Body of pancreas (tissue), 4 donors: ENCODE results near the gene TMEM184A. TPM values are rescaled to one million over a fixed set of nuclear protein-coding genes. Genes with fewer than 3 reads are reported as not detected.

ENCODE experiments used
- ATAC-seq: fragments of 150-250 bp; one replicate; pipeline ENCODE4 v1.9.1; 2016
- DNase-seq, 4 donors: peaks; one replicate each; pipeline ENCODE4 v3.0.0-alpha.2; 2019
- H3K27ac ChIP-seq, 4 donors: fragments of 200-600 bp; sonication (generic); 1 replicate in 3 of 4; 2 replicates in 1 of 4; pipeline versions ENCODE4 v1.5.1 to v1.6.1; 2016 to 2019; ENCODE audit warnings: mild to moderate bottlenecking in 1 of 4, mixed read lengths in 1 of 4, moderate library complexity in 1 of 4
- H3K27me3 ChIP-seq, 2 donors: fragments of 200-600 bp; sonication (generic); one replicate each; pipeline ENCODE4 v1.6.0; 2016; ENCODE audit warnings: mild to moderate bottlenecking in 1 of 2
- H3K36me3 ChIP-seq, 2 donors: fragments of 200-600 bp; sonication (generic); replicated peaks in 1 of 2; 2 replicates each; pipeline ENCODE4 v1.5.1; 2016; ENCODE audit warnings: low read depth in 2 of 2; ENCODE audit not compliant: insufficient read depth in 1 of 2
- H3K4me1 ChIP-seq: fragments of 200-600 bp; sonication (generic); one replicate; pipeline ENCODE4 v1.6.0; 2016
- H3K4me3 ChIP-seq, 2 donors: fragments of 200-600 bp; sonication (generic); 1 replicate in 1 of 2; 2 replicates in 1 of 2; pipeline ENCODE4 v1.5.1; 2016 to 2019
- H3K9me3 ChIP-seq, 3 donors: fragments of 200-600 bp; sonication (generic); 1 replicate in 2 of 3; 2 replicates in 1 of 3; pipeline ENCODE4 v1.5.1; 2016
- POLR2A ChIP-seq, 3 donors: fragments of 450-650 bp; IDR thresholded peaks; one replicate each; pipeline ENCODE4 v1.6.1; 2016; ENCODE audit warnings: antibody characterized with exemption in 3 of 3, mild to moderate bottlenecking in 2 of 3
- WGBS, 2 donors: methylation state at CpG; one replicate each; pipeline ENCODE4 v1.1.5; 2017; 5-methylcytosine and 5-hydroxymethylcytosine counted together
- intact Hi-C: fragments of 100-400 bp; cut with DNase I; formaldehyde crosslinking; loops from one replicate; pipeline ENCODE4 v1.15.1; 2023
- total RNA-seq, 2 donors: library from RNA; depleted of rRNA; stranded (reverse); fragments of >200 nt; gene quantifications; one replicate each; pipeline ENCODE4 v1.1.0, GENCODE V29; 2016
- TF ChIP-seq, protein P1 (sequence below), 7 experiments: fragments of 450-650 bp in 4 of 7; fragments of 200-600 bp in 3 of 7; sonication (generic) in 3 of 7; IDR thresholded peaks; one replicate each; pipeline ENCODE4 v1.5.1; 2016 to 2019; ENCODE audit warnings: antibody characterized with exemption in 7 of 7

Gene TMEM184A
- total RNA-seq, 2 donors from 2014 or later, result 21.0 to 65.3 TPM

DNA sequence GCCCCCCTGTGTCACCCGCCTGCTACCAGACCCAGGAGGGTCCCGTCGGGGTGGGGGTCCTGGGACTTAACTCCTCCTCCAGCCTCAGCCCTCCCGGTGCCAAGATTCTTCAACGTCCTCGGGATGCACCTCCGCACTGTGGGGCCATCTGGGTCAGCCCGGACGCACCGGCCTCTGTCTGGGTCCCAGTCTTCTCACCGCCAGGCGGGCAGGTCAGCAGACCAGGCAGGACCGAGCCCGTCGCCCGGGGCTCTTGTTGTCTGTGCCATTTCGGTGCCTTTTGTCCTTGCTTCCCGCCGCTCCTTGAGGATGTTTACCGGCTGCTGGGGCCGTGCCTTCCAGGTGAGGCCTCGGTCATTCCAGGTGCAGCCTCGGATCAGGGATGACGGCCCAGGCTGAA, 46.0 kb upstream of the TMEM184A start:
- 73 to 76% methylated on average over 18 to 19 of the region's 24 CpGs for WGBS, 2 donors
- H3K27ac ChIP-seq, result no peak overlapping the region
- H3K4me3 ChIP-seq, result no peak overlapping the region
- H3K27me3 ChIP-seq, result peaks cover 0 to 4% of the 10 kb centered on the region in 2 donors
- H3K36me3 ChIP-seq, result no peaks in the 10 kb centered on the region
- TF ChIP-seq, protein P1, sequence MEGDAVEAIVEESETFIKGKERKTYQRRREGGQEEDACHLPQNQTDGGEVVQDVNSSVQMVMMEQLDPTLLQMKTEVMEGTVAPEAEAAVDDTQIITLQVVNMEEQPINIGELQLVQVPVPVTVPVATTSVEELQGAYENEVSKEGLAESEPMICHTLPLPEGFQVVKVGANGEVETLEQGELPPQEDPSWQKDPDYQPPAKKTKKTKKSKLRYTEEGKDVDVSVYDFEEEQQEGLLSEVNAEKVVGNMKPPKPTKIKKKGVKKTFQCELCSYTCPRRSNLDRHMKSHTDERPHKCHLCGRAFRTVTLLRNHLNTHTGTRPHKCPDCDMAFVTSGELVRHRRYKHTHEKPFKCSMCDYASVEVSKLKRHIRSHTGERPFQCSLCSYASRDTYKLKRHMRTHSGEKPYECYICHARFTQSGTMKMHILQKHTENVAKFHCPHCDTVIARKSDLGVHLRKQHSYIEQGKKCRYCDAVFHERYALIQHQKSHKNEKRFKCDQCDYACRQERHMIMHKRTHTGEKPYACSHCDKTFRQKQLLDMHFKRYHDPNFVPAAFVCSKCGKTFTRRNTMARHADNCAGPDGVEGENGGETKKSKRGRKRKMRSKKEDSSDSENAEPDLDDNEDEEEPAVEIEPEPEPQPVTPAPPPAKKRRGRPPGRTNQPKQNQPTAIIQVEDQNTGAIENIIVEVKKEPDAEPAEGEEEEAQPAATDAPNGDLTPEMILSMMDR (IDR thresholded peaks at IDR 0.05), result no peak
- TF ChIP-seq POLR2A (IDR thresholded peaks at IDR 0.05), result no peak
- intact Hi-C loops, result no loop called here
- no peaks in the 10 kb centered on the region for H3K9me3 ChIP-seq
- no peaks in the 10 kb centered on the region for H3K4me1 ChIP-seq
- ATAC-seq (no peak), DNase-seq (no peak)

DNA sequence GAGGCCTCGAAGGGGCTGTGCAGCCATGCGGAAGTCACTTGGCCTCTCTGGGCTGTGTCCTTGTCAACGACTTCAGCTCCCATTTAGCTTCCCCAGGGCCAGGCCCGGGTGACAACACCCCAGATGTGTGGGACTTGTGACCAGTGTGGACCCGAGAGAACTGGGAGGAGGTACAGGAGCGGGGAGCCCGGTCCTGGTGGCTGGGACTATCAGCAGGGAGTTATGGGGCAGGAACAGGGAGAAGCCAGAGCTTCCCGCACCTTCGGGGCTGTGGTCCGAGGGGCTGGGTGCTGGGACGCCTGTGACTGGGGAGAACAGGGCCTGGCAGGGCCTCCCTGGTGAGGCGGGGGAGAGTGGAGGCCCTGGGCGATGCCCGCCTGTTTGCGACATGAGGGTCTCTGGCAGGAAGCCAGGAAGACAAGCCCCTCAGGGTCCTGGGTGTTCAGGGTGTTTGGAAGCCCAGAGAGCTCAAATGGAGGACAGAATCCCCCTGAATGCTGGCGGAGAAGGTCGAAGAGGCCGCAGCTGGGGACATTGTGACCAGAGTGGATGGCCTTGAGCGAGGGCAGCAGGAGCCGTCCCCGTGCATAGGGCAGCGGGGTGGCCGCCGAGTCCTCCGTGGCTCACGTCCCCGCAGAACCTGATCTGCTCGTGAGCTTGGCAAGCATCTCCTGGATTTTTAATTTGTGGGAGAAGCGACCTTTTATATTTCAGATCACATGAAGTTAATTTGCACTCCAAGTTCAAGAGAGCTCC, 43.8 kb upstream of the TMEM184A start:
- no peaks in the 10 kb centered on the region for H3K36me3 ChIP-seq
- DNase-seq (no peak), ATAC-seq (no peak)
- H3K27me3 ChIP-seq, result no peaks in the 10 kb centered on the region
- no peaks in the 10 kb centered on the region for H3K9me3 ChIP-seq
- WGBS, 2 donors, result 64 to 77% methylated on average over 18 to 28 of the region's 29 CpGs
- H3K27ac ChIP-seq, result no peak overlapping the region
- intact Hi-C loops, result no loop called here
- H3K4me3 ChIP-seq, result no peak overlapping the region
- no peaks in the 10 kb centered on the region for H3K4me1 ChIP-seq
- no peak for TF ChIP-seq POLR2A (IDR thresholded peaks at IDR 0.05)
- TF ChIP-seq, protein P1 (IDR thresholded peaks at IDR 0.05), result no peak

DNA sequence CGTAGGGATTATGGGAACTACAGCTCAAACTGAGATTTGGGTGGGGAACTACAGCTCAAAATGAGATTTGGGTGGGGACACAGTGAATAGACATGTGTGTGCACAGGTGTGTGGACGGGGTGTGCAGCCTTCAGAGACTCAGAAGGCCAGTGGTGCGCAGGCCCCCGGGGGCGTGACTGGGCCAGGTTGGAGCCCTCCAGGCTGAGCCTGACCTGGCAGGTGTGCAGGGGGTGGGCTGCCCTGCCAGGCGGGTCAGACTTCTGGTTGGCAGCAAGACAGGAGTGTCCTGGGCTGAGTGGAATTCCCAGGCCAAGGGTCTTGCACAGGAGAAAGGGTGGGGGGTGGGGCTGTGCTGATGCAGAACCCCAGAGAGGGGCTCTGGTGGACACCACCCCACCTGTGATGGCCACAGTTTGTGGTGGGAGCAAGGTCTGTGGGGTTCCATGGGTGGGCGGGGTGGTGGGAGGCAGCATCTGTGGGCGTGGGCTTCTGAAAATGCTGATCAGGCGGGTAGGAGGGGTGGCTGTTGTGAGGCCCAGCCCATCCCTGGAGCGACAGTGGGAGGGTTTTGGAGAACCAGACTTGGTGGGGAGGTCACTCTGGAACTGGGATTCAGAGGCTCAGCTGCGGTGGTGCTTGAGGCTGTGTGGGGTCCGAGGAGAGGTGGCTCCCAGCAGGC, 43.1 kb upstream of the TMEM184A start:
- WGBS, 2 donors, result 81 to 84% methylated on average over 11 of the region's 12 CpGs
- H3K27me3 ChIP-seq, result no peaks in the 10 kb centered on the region
- no peak for ATAC-seq

DNA sequence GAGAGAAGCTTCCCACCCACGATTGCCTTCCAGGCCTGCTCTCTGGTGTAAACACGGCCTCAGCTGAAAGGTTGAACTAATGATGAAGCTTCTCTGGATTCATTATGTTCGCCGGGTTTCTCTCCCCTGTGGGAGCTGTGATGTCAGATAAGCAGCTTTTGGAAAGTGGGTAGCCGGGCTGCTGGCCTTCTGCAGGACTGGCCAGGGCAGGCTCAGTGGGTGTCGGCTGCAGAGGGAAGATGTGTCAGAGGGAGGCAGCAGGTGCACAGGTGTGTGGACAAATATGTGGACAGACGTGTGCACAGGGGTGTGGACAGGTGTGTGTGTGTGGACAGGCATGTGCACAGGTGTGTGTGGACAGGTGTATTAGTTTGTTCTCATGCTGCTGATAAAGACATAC, 42.3 kb upstream of the TMEM184A start:
- ATAC-seq, result no peak
- Histone ChIP-seq H3K9me3 (no peaks in the 10 kb centered on the region), H3K4me3 (no peak overlapping the region), H3K27me3 (no peaks in the 10 kb centered on the region), H3K4me1 (no peaks in the 10 kb centered on the region), H3K27ac (no peak overlapping the region), H3K36me3 (no peaks in the 10 kb centered on the region)
- intact Hi-C loops, result no loop called here
- TF ChIP-seq, protein P1 (IDR thresholded peaks at IDR 0.05), result no peak
- no peak for TF ChIP-seq POLR2A (IDR thresholded peaks at IDR 0.05)
- DNase-seq, result no peak
- 72 to 73% methylated on average over 6 to 7 of the region's 7 CpGs for WGBS, 2 donors

More for the DNA sequence above, 43.1 kb upstream of the TMEM184A start:
- DNase-seq, result no peak
- H3K36me3 ChIP-seq, result no peaks in the 10 kb centered on the region
- H3K4me3 ChIP-seq, result no peak overlapping the region
- H3K9me3 ChIP-seq, result no peaks in the 10 kb centered on the region
- H3K4me1 ChIP-seq, result no peaks in the 10 kb centered on the region
- H3K27ac ChIP-seq, result no peak overlapping the region
- TF ChIP-seq, protein P1 (IDR thresholded peaks at IDR 0.05), result no peak
- no peak for TF ChIP-seq POLR2A (IDR thresholded peaks at IDR 0.05)
- intact Hi-C loops, result no loop called here
